Head of caudate nucleus (tissue), 42 donors: ENCODE results near the gene TFDP2.
"Not testable (repeated sequence)": the region's sequence is repeated elsewhere in the genome, so short reads cannot be mapped to it uniquely, and the experiment has no call there.

Source experiments
- DNase-seq, 42 donors: peaks; one replicate each; pipeline versions ENCODE4 v3.0.0 to v3.0.0-alpha.2; 2020 to 2021; ENCODE audit warnings: mixed read lengths in 7 of 42
- intact Hi-C: fragments of 100-400 bp; cut with DNase I; formaldehyde crosslinking; loops from one replicate; pipeline ENCODE4 v1.15.0; 2022

Gene TFDP2

GRCh38 chr3:141996437-141996836 lies 152.9 kb downstream of the TFDP2 start:
- DNase-seq: no peak
- intact Hi-C loops: no loop called here

GRCh38 chr3:141994856-141995255 lies 154.5 kb downstream of the TFDP2 start:
- no peak for DNase-seq
- intact Hi-C loops: no loop called here

- no peak for DNase-seq
- intact Hi-C loops: no loop called here
Observed at GRCh38 chr3:141992512-141992911, 156.8 kb downstream of the TFDP2 start.

GRCh38 chr3:141986548-141987107 lies 162.7 kb downstream of the TFDP2 start:
- intact Hi-C loops: no loop called here
- DNase-seq: no peak

- DNase-seq: no peak
- intact Hi-C loops: no loop called here
Observed at GRCh38 chr3:141981084-141981483, 168.3 kb downstream of the TFDP2 start.

GRCh38 chr3:141979050-141979671 lies 170.2 kb downstream of the TFDP2 start:
- DNase-seq: no peak
- intact Hi-C loops: no loop called here

GRCh38 chr3:141974777-141975176 lies 174.6 kb downstream of the TFDP2 start:
- intact Hi-C loops, DNase-seq: not testable (repeated sequence)

GRCh38 chr3:141972399-141972798 lies 176.9 kb downstream of the TFDP2 start:
- intact Hi-C loops: no loop called here
- peak in 19 of 42 donors; percentile 6 to 67 (median 22) for DNase-seq

- no peak for DNase-seq
- intact Hi-C loops: no loop called here
Observed at GRCh38 chr3:141971571-141971970, 177.8 kb downstream of the TFDP2 start.

- intact Hi-C loops: no loop called here
- no peak for DNase-seq
Observed at GRCh38 chr3:141969711-141970110, 179.6 kb downstream of the TFDP2 start.

GRCh38 chr3:141965471-141965870 lies 183.9 kb downstream of the TFDP2 start:
- intact Hi-C loops: no loop called here
- DNase-seq: no peak

- no peak for DNase-seq
- intact Hi-C loops: no loop called here
Observed at GRCh38 chr3:141963301-141963700, 186.0 kb downstream of the TFDP2 start.

- DNase-seq: no peak
- intact Hi-C loops: no loop called here
Observed at GRCh38 chr3:141960731-141961130, 188.6 kb downstream of the TFDP2 start.

GRCh38 chr3:141959589-141960554 lies 189.5 kb downstream of the TFDP2 start:
- peak in 1 of 42 donors; percentile 21 for DNase-seq
- intact Hi-C loops: no loop called here

GRCh38 chr3:141955175-141955574 lies 194.2 kb downstream of the TFDP2 start:
- DNase-seq: peak in 3 of 42 donors; percentile 17 to 33 (median 33)
- intact Hi-C loops: no loop called here

GRCh38 chr3:141952611-141953010 lies 196.7 kb downstream of the TFDP2 start:
- DNase-seq: no peak
- intact Hi-C loops: no loop called here

GRCh38 chr3:141950572-141951493 lies 198.5 kb downstream of the TFDP2 start:
- intact Hi-C loops: no loop called here
- peak in 1 of 42 donors; percentile 14 for DNase-seq

- peak in 2 of 42 donors; percentile 9 to 22 for DNase-seq
- intact Hi-C loops: no loop called here
Observed at GRCh38 chr3:141949972-141950371, 199.4 kb downstream of the TFDP2 start.

- DNase-seq: peak in 1 of 42 donors; percentile 15
- intact Hi-C loops: no loop called here
Observed at GRCh38 chr3:141949399-141949798, 199.9 kb downstream of the TFDP2 start.
